GM12891 (cell line): Measurements from ENCODE around the gene SLC2A13.

Source experiments
- PAX5 ChIP-seq: IDR thresholded peaks from 2 replicates; pipeline ENCODE4 v1.6.1; 2011; ENCODE audit warnings: low read length, moderate library complexity, mild to moderate bottlenecking; ENCODE audit not compliant: insufficient read depth, severe bottlenecking
- POLR2A ChIP-seq: IDR thresholded peaks from 2 replicates; pipeline ENCODE4 v1.6.1; 2011; ENCODE audit warnings: low read depth, low read length, control low read depth
- POLR2AphosphoS5 ChIP-seq: IDR thresholded peaks from 2 replicates; pipeline ENCODE4 v1.6.1; 2011; ENCODE audit warnings: low read depth, low read length, control low read depth
- SPI1 ChIP-seq: IDR thresholded peaks from 2 replicates; pipeline ENCODE4 v1.6.1; 2011; ENCODE audit warnings: low read depth, low read length, control low read depth
- TAF1 ChIP-seq: IDR thresholded peaks from 2 replicates; pipeline ENCODE4 v1.6.1; 2011; ENCODE audit warnings: low read depth, low read length, control low read depth

- TF ChIP-seq POLR2A (no peak), SPI1 (no peak), TAF1 (no peak), POLR2AphosphoS5 (no peak), PAX5 (no peak)
Observed at GRCh38 chr12:40000884-40001283, 105.0 kb downstream of the SLC2A13 start.
